ENCODE measurements around the gene TEAD1.

TEAD1 gene

GRCh38 chr11:12764187-12764914 lies 90.1 kb downstream of the TEAD1 start:
- DNase-seq (ENCODE audit: low read depth, low spot score), result no peak

- DNase-seq (ENCODE audit: low read depth, low spot score), result no peak
These were observed 91.2 kb downstream of the TEAD1 start for GRCh38 chr11:12765428-12765827.

- no peak for DNase-seq (ENCODE audit: low read depth, low spot score)
These were observed 92.8 kb downstream of the TEAD1 start for GRCh38 chr11:12767027-12767426.

- DNase-seq (ENCODE audit: low read depth, low spot score), result no peak
These were observed 93.4 kb downstream of the TEAD1 start for GRCh38 chr11:12767577-12767976.

DNA sequence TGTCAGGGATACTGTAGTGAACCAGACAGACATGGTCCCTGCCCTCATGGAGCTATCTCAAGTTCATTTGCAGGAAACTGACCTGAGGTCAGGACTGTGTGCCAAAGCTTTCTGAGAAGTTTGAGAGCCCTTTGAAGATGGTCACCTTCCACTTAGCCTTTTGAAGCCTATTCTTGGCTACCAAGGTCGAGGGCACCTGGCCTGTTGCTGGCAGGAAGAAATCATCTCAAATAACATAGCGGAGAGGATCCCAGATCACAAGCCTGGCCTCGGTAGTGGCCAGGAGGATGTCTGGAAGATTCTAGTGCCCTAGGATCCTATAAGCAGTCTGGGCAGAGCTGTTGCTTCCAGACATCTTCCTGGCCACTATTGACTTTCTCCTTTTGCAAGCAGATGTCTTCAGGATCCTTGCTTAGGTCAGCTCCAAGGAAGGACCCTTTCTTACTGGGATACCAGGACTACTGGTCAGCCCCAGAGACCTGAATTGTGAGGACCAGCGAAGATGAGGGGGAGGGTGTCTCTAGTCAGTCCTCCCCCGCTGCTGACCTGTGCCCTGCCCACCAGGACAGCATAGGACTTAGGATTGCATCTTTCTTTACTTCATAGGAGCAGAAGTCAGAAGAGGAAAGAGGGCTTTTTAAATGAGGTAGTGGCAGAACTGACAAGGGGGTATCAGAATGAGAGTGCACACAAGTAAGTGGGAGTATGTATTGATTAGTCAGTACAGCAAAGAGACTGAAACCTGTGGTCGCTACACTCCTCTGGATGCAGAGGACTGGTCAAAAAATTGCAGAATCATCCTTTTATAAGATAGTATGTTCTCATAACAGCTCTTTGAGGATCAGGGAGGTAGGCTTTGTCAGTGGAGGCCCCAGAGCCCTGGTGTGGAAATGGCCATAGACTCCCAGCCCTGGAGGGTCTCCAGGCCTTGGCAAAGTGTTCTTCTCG lies 94.8 kb downstream of the TEAD1 start:
- no peak for DNase-seq (ENCODE audit: low read depth, low spot score)

GRCh38 chr11:12769834-12770345 lies 95.7 kb downstream of the TEAD1 start:
- no peak for DNase-seq (ENCODE audit: low read depth, low spot score)

GRCh38 chr11:12770435-12770834 lies 96.2 kb downstream of the TEAD1 start:
- no peak for DNase-seq (ENCODE audit: low read depth, low spot score)

- no peak for DNase-seq (ENCODE audit: low read depth, low spot score)
These were observed 96.9 kb downstream of the TEAD1 start for GRCh38 chr11:12770966-12771597.

DNA sequence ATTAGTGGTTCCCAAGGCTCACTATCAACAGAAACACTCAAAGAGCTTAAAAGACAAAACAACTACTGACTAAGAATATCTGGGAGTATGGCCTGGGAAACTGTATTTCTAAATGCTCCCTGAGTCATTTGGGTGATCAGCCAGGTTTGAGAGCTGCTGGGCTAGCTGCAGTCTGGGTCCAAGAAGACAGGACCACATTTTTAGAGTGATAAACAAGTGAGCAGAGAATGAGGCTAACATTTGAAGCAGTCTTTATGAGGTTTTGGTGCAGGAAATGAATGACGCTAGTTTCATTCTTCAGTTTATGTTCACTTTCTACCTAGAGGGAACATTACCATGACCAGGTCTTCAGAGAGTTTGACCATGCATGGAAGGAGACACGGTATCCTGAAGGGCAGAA lies 97.7 kb downstream of the TEAD1 start:
- no peak for DNase-seq (ENCODE audit: low read depth, low spot score)

DNA sequence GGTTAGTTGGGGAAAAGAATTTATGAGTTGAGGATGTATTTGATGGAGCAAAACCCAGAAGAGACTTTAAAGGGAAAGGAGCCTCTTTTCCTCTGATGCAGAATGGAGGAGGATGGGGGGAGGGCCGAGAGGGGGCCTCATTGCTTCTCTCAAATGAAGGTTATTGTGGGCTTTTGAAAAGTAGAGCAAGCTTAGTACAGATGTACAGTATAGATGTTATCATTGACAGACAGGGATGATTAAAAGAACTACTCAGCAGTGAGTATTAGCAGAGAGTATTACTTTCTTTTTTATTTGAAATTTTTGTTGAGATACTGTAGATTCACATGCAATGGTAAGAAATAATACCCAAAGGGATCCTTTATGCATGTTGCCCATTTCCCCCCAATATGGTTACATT lies 98.1 kb downstream of the TEAD1 start:
- no peak for DNase-seq (ENCODE audit: low read depth, low spot score)

- DNase-seq (ENCODE audit: low read depth, low spot score), result no peak
These were observed 99.4 kb downstream of the TEAD1 start for GRCh38 chr11:12773591-12773990.

- DNase-seq (ENCODE audit: low read depth, low spot score), result no peak
These were observed 101.7 kb downstream of the TEAD1 start for GRCh38 chr11:12775955-12776354.

DNA sequence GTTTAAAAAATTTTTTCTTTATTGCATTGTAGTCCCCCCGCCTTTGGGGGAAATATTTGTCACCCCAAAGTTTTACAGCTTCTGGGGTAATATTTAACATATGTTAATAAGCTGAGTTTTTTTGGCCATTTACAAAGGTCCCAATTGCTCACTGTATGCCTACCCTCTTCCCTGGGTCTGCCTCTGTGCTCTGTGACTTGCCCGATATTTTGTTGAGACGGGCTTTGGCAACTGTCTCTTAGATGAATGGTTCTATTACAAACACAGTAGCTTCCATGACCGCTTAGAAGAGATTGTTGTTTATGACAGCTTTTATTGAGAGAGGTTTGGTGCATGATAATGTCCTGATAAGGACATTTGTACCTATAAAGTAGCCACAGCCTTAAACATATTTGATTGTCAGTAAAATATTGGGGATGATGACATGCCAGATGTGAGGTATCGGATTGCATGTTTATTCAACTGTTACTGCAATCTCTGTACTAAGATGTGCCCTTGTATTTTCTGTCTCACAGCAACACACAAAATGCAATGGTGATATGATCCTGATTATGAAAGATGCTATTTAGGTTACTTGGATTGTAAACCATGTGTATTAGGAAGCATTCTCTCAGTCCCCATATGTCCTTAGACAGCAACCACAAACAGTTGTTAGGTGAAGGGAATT lies 103.1 kb downstream of the TEAD1 start:
- DNase-seq (ENCODE audit: low read depth, low spot score), result no peak

- DNase-seq (ENCODE audit: low read depth, low spot score), result no peak
These were observed 104.2 kb downstream of the TEAD1 start for GRCh38 chr11:12778240-12778905.

GRCh38 chr11:12783765-12784164 lies 109.5 kb downstream of the TEAD1 start:
- DNase-seq (ENCODE audit: low read depth, low spot score), result no peak

DNA sequence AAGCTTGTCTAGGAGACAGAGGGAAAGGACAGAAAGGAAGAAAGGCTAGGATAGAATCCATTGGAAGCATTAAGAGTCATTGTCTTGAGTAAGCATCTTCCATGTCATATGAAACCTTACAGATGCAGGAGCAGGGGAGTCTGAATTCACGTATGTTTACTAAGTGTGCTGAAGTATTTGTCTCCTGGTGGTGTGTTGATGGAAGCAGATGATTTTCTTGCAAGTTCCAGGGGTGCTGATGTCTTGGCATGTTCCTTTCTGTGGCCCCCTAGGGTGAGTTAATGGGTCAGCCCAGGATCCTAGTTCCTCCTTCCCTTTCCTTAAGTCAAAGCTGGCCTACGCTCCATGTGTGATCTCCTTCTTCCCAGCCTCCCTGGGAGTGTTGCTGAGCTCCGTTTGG lies 110.2 kb downstream of the TEAD1 start:
- no peak for DNase-seq (ENCODE audit: low read depth, low spot score)

DNA sequence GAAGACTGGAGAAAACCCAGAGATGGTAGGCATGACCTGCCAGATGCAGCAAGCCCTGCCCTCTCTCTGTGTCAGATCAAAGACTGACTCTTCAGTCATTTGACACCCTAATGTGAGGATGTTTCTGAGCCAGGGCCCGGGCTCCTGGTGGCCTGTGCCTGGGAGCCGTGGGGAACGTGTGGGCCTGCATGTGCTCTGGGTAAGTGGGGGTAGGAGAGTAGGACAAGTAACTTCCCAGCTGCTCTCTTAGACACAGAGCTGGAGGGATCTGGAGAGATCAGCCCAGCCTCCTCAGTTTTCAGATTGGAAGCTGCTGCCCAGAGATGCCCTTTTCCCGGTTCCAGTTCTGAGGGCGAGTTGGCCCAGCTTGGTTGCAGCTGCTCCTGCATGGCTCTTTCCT lies 110.8 kb downstream of the TEAD1 start:
- peak; percentile 68 for DNase-seq (ENCODE audit: low read depth, low spot score)

DNA sequence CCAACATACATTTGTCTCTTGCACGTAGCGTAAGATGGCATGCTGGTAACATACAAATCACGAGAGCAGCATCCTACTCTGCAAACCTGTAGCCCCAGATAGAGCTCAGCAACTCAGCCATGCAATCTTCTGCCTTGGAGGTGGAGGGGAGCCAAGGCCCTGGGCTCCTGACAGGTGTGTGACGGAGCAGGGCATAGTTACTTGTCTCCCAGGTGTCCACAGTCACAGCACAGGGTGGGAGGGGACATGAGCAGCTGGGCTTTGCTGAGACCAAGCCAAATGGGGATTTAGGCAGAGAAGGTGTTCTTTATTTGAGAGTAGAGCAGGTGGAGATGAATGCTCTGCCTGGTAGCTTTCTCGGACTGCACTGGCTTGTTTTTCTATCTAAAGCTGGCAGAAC lies 111.7 kb downstream of the TEAD1 start:
- no peak for DNase-seq (ENCODE audit: low read depth, low spot score)

DNA sequence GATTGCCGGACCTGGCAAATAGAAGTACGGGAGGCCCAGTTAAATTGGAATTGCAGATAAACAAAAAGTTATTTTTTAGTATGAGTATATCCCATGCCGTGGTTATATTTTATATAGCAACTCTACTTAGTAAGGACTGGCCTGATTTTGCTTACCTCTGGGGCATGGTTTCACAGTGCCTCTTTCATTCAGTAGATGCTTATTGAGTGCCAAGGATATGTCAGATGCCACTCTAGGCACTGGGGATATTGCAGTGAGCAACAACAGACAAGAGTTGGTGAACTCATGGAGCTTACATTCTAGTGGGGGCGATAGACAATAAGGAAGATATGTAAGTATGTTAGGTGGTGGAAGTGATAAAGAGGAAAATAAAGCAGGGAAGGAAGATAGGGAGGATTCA lies 112.2 kb downstream of the TEAD1 start:
- no peak for DNase-seq (ENCODE audit: low read depth, low spot score)

GRCh38 chr11:12786891-12787290 lies 112.7 kb downstream of the TEAD1 start:
- peak; percentile 28 for DNase-seq (ENCODE audit: low read depth, low spot score)

DNA sequence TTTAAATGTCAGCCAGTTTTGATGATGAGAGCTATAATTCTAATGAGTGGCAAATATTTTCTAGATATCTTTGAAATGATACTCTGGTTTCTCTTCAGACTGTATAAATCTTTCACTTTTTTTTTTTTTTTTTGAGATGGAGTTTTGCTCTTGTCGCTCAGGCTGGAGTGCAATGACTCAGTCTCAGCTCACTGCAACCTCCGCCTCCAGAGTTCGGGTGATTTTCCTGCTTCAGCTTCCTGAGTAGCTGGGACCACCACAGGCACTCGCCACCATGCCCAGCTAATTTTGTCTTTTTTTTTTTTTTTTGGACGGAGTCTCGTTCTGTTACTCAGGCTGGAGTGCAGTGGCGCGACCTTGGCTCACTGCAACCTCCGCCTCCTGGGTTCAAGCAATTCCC lies 113.6 kb downstream of the TEAD1 start:
- DNase-seq (ENCODE audit: low read depth, low spot score), result no peak

All from ELF-1 (cell line).